BJ (cell line): Measurements from ENCODE around the gene SORBS1. TPM values are rescaled to one million over a fixed set of nuclear protein-coding genes. Genes with fewer than 3 reads are reported as not detected.

Experiments
- CTCF ChIA-PET: fragments of 350-600 bp; formaldehyde crosslinking; extraction: SDS; loops from one replicate; lab custom pipeline; 2021; ENCODE audit warnings: antibody characterized with exemption, inconsistent platforms; lab: Yijun Ruan, JAX
- POLR2A ChIA-PET: fragments of 300-600 bp; sonication (Branson Sonifier 250); formaldehyde crosslinking; extraction: SDS; loops from one replicate; lab custom pipeline; 2021; ENCODE audit warnings: antibody characterized with exemption; lab: Charles Lee
- DNase-seq: peaks from one replicate; pipeline ENCODE4 v3.0.0-alpha.2; 2011; ENCODE audit warnings: low read depth
- H3K27me3 ChIP-seq: 2 replicates; pipeline ENCODE4 v1.6.0; 2011; ENCODE audit warnings: low read length; ENCODE audit not compliant: control insufficient read depth, insufficient read depth
- H3K36me3 ChIP-seq: 2 replicates; pipeline ENCODE4 v1.5.1; 2011; ENCODE audit warnings: low read length; ENCODE audit not compliant: control insufficient read depth, insufficient read depth
- H3K4me3 ChIP-seq: 2 replicates; pipeline ENCODE4 v1.5.1; 2011; ENCODE audit warnings: low read depth, mild to moderate bottlenecking, control low read depth, low read length
- polyA plus RNA-seq: library from polyadenylated mRNA; depleted of rRNA; stranded (reverse); fragments of >200 nt; gene quantifications from 2 replicates; pipeline ENCODE4 v1.2.3, GENCODE V29; 2011
- TF ChIP-seq, protein P1 (sequence below): IDR thresholded peaks from 2 replicates; pipeline ENCODE4 v1.5.1; 2011; ENCODE audit warnings: low read depth, mild to moderate bottlenecking, control low read depth, inconsistent platforms, low read length, moderate library complexity; ENCODE audit not compliant: insufficient read depth

Gene SORBS1
- polyA plus RNA-seq, 1 experiment: 1.8 TPM

DNA sequence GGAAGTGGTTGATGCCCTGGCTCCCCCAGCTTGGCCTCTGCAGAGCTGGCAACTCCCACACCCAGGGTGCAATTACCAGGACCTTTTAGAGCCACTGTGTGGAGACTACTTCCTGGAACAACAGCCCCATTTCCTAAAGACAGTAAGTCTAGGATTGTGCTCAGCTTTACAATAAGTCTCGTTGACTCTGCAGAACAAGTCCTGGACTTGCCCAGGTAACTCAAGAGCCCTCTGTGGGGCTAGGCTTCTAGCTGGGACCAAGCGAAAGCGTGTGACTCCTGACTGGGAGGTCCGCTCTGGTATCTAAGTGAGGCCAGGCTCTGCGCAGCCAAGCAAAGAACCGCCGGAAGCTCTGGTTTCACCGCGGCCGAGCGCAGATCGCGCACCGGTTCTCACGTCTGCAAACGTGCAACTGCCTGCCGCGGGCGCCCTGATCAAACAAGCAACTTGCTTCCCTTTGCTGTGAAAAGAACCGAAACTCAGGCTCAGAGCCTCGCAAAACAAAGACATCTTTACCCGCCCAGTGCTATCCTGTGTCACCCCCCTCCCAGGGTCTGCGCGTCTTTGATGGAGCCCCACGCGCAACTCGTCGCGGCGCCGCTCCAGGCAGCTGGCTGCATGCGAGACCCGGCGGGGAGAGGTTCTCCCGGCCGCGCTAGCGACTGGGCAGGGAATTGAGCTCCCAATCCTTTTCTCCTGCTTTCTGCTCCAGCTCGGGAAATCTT, 266.0 kb downstream of the SORBS1 start:
- Histone ChIP-seq H3K27me3 (no peaks in the 10 kb centered on the region), H3K4me3 (peak overlapping the region; percentile 17; the same call in 1 of the 2 replicates), H3K36me3 (no peaks in the 10 kb centered on the region)
- no peak for DNase-seq
- TF ChIP-seq, protein P1, sequence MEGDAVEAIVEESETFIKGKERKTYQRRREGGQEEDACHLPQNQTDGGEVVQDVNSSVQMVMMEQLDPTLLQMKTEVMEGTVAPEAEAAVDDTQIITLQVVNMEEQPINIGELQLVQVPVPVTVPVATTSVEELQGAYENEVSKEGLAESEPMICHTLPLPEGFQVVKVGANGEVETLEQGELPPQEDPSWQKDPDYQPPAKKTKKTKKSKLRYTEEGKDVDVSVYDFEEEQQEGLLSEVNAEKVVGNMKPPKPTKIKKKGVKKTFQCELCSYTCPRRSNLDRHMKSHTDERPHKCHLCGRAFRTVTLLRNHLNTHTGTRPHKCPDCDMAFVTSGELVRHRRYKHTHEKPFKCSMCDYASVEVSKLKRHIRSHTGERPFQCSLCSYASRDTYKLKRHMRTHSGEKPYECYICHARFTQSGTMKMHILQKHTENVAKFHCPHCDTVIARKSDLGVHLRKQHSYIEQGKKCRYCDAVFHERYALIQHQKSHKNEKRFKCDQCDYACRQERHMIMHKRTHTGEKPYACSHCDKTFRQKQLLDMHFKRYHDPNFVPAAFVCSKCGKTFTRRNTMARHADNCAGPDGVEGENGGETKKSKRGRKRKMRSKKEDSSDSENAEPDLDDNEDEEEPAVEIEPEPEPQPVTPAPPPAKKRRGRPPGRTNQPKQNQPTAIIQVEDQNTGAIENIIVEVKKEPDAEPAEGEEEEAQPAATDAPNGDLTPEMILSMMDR: no peak
- CTCF ChIA-PET: interaction anchor here (0.7 to 1.3 kb wide), 5 partner anchors 12 to 68 kb away, joined by 3 to 6 read pairs (median 3); no protein-coding TSS in a partner anchor
- POLR2A ChIA-PET: no interaction called here

DNA sequence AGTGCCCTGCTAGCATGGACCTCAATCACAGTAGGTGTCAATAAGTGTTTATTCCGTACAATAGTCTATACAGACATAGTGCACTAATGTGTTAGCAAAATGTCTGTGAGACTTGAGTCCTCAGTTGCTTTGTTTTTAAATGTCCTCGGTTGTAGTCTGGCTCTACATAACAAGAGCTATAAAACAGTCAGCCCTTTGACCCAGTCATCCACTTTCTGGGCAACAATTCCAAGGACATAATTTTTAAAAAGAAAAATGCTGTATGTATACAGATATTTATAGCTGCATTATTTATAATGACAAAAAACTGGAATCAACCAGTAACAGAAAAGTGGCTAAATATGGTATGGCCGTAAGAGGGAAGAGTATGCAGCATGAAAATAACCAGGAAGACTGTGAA, 267.5 kb downstream of the SORBS1 start:
- H3K36me3 ChIP-seq: no peaks in the 10 kb centered on the region
- no peak for DNase-seq
- ChIA-PET CTCF (interaction anchor here (0.7 to 1.0 kb wide), 2 partner anchors 20 to 47 kb away, joined by 3 read pairs; no protein-coding TSS in a partner anchor), POLR2A (no interaction called here)
- H3K27me3 ChIP-seq: no peaks in the 10 kb centered on the region
- H3K4me3 ChIP-seq: no peak overlapping the region
- TF ChIP-seq, protein P1: no peak

DNA sequence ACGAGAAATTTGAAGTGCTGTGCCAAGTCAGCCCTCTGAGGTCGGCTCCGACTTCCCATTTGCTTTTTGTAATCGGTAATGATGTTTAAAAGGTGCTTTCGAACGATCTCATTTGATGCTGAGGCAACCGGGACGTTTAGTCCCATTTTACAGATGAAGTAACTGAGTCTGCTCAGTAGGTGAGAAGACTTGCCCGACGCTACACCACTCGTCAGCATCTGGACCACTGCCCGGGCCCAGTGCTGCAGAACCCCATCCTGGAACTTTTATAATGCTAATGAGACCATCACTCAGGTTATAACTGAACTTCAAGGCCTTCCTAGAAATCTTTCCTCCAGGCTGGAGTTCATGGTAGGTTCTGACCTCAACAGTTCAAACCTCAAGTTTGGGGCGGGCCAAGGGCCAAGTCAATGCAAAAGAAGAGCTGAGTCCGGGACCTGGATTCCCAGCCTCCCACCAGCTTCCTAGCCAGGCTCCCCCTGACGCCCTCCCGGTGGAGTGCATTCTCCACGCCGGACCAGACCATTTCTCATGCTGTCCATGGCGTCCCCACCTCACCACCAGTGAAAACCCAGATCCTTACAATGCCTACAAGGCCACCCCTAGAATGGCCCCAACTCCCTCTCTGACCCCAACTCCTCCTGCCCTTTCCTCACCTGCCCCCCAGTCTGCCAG, 269.7 kb downstream of the SORBS1 start:
- TF ChIP-seq, protein P1: no peak
- DNase-seq: no peak
- Histone ChIP-seq H3K4me3 (peak overlapping the region; percentile 95), H3K36me3 (0 out of 2 replicates have a peak, but pooled peaks cover 1% of the 10 kb centered on the region), H3K27me3 (no peaks in the 10 kb centered on the region)
- ChIA-PET POLR2A (no interaction called here), CTCF (interaction anchor here (1.4 kb wide), 1 partner anchor 8 kb away, joined by 4 read pairs; no protein-coding TSS in a partner anchor)

DNA sequence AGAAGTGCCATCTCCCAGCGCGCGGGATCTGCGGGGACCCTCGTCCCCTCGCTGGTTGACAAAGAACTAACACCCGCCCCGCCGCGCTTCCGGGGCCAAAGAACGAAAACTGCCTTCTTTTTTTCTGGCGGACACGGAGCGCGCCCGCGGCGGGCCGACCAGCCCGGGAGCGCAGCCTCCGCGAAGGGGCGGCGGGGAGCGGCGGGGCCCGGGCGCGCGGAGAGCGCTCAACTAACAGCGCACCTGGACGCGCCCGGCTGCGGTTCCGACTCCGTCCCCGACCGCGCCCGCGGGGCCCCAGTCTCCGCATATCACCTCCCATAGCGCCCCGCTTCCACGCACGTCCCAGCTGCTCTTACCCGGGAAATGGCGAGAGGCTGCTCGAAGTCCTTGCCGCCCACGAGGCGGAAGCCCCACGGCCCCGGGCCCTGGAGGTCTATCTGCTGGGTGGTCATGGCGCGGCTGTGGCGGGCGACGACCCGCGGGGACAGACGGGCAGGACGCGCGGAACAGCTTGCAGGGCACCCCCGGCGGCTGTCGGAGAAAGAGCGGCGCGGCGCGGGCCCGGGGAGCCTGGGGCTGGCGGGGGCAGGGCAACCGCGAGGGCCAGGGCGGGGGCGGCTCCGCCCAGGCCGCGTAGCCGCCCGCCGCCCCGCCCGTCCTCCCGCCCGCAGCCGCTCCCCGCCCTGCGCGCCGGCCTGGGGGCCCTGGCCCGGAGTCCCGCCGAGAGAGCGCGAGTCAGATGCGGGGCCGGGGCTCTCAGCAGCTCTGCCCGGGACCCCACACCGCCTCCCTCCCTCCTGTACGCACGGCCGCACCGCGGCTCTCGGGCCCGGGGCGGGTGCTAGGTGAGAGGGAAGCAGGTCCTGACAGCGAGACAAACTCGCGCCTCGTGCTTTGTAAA, 270.5 kb downstream of the SORBS1 start, which contains the start of gene PDLIM1:
TSS of gene PDLIM1 (minus strand) at position 543 of the 904 bp plus-strand sequence. CDS start at position 455, 88 bp downstream.
- CTCF ChIA-PET: interaction anchor here (1.4 kb wide), 1 partner anchor 9 kb away, joined by 4 read pairs; no protein-coding TSS in a partner anchor

More for the DNA sequence above, 270.5 kb downstream of the SORBS1 start, which contains the start of gene PDLIM1:
- DNase-seq: no peak
- H3K36me3 ChIP-seq: 0 out of 2 replicates have a peak, but pooled peaks cover 1% of the 10 kb centered on the region
- H3K27me3 ChIP-seq: no peaks in the 10 kb centered on the region
- H3K4me3 ChIP-seq: peak within 1 kb of the TSS; percentile 95
- TF ChIP-seq, protein P1: peak; percentile 37; the same call in 1 of the 2 replicates
- POLR2A ChIA-PET: no interaction called here
